ENCODE data around the gene MGAT4B.

The MGAT4B gene

GRCh38 chr5:179816796-179817469, 10.3 kb upstream of the MGAT4B start:
- TF ChIP-seq ZFX (IDR thresholded peaks at IDR 0.05) (no peak), CTCF (conservative IDR thresholded peaks at IDR 0.05) (no peak)

GRCh38 chr5:179816401-179816795, 9.7 kb upstream of the MGAT4B start:
- no peak overlapping the region for H3K27ac ChIP-seq
- no peak for TF ChIP-seq CTCF (conservative IDR thresholded peaks at IDR 0.05)
- TF ChIP-seq ZFX (IDR thresholded peaks at IDR 0.05): no peak

More at GRCh38 chr5:179816796-179817469, 10.3 kb upstream of the MGAT4B start:
- no peak overlapping the region for H3K27ac ChIP-seq

- TF ChIP-seq ZFX (IDR thresholded peaks at IDR 0.05) (no peak), CTCF (conservative IDR thresholded peaks at IDR 0.05) (no peak)
Measured at GRCh38 chr5:179815491-179816249, 9.0 kb upstream of the MGAT4B start.

GRCh38 chr5:179814090-179814489, 7.4 kb upstream of the MGAT4B start:
- H3K27ac ChIP-seq: no peak overlapping the region
- TF ChIP-seq ZFX (IDR thresholded peaks at IDR 0.05) (no peak), CTCF (conservative IDR thresholded peaks at IDR 0.05) (no peak)

More at GRCh38 chr5:179815491-179816249, 9.0 kb upstream of the MGAT4B start:
- no peak overlapping the region for H3K27ac ChIP-seq

GRCh38 chr5:179812997-179813607, 6.4 kb upstream of the MGAT4B start:
- TF ChIP-seq ZFX (IDR thresholded peaks at IDR 0.05) (no peak), CTCF (conservative IDR thresholded peaks at IDR 0.05) (no peak)

GRCh38 chr5:179812135-179812825, 5.6 kb upstream of the MGAT4B start:
- H3K27ac ChIP-seq: no peak overlapping the region
- TF ChIP-seq CTCF (conservative IDR thresholded peaks at IDR 0.05) (no peak), ZFX (IDR thresholded peaks at IDR 0.05) (no peak)

More at GRCh38 chr5:179812997-179813607, 6.4 kb upstream of the MGAT4B start:
- H3K27ac ChIP-seq: no peak overlapping the region
